GM19099 (cell line): ENCODE measurements around the gene MANBA.

Experiments
- POLR2A ChIP-seq: IDR thresholded peaks from 3 replicates; pipeline ENCODE4 v1.6.1; 2011; ENCODE audit warnings: low read depth; ENCODE audit not compliant: insufficient read length; ENCODE audit errors: extremely low read depth

The MANBA gene

DNA sequence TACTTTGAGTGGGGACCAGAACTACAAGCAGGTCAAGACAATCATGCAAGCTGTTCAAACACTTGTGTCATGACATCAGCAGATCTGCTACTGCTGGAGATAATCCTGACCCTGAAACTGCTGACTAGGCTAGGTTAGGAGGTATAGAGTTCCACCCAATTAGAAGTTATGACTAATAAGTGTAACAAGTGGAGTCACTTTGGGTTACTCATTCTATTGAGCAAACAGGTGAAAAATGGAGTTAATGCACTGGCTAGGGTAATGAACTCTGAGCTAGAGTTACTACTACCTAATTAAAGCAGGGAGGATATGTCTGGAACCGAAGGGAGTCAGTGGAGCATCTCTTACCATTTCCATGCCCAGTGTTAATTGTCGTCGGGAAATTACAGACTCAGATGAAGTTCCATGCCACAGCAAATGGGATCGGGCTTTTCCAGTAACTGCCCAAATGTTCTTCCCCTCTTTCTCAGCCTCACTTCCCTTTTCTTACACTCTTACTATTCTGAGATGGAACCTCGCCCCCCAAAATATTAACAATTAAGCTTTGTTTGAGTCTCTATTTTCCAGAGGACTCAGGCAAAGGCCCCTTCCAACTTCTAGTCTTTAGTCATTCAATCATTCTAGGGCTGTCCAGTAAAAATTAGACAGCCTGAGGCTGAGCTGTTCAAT lies 19.8 kb upstream of the MANBA start:
- TF ChIP-seq POLR2A = no peak

DNA sequence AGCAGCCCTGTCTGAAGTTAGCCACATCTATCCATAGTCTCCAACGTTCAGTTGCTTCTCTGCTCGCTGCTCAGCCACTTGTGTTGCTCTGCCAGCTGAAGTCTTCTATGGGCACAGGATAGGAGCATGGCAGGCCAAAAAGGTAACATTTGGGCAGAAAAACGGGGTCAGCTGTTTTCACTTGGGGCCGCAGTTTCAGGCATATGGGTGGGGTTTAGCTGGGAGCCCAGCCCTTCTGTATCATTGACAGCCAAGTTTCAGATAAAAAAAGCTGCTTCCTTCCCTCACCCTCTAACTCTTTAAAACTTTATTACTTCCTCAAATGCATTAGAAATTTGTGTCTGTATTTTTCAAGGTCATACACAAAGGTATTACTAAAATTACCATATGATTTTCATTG lies 18.4 kb upstream of the MANBA start:
- TF ChIP-seq POLR2A = no peak

DNA sequence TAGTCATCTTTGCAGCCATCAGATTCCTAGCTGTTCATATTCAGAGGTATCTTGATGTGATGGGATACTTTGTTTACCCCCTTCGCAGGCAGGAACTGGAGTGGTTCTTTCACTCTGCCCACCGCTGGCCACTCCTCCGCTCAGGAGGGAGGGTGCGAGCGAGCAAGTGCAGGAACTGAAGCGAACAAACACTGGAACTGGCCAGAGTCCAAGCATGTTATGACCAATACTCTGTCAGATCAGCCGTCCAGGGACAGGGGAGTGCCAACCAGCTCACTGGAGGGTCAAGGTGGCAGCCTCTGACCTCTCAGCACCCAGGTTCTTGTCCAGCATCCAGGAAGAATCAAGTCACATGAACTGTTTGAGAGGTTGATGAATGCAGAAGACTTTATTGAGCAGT lies 18.0 kb upstream of the MANBA start:
- TF ChIP-seq POLR2A = no peak

GRCh38 chr4:102775805-102776204 lies 15.0 kb upstream of the MANBA start:
- TF ChIP-seq POLR2A = no peak

DNA sequence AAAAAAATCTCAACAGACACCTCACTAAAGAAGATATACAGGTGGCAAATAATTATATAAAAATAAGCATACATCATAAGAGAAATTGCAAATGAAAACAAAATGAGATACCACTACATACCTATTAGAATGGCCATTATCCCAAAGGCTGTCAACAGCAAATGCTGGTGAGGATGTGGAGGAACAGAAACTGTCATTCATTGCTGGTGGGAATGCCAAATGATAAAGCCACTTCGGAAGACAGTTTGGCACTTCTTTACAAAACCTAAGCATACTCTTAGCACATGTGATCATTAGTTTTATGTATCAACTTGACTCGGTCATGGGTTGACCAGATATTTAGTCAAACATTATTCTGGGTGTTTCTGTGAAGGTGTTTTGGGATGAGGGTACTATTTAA lies 13.5 kb upstream of the MANBA start:
- TF ChIP-seq POLR2A = no peak

- TF ChIP-seq POLR2A = no peak
Measured at GRCh38 chr4:102772738-102773340, 12.1 kb upstream of the MANBA start.

GRCh38 chr4:102764901-102765300 lies 4.1 kb upstream of the MANBA start:
- no peak for TF ChIP-seq POLR2A

- no peak for TF ChIP-seq POLR2A
Measured at GRCh38 chr4:102761906-102762305, 1.1 kb upstream of the MANBA start.

DNA sequence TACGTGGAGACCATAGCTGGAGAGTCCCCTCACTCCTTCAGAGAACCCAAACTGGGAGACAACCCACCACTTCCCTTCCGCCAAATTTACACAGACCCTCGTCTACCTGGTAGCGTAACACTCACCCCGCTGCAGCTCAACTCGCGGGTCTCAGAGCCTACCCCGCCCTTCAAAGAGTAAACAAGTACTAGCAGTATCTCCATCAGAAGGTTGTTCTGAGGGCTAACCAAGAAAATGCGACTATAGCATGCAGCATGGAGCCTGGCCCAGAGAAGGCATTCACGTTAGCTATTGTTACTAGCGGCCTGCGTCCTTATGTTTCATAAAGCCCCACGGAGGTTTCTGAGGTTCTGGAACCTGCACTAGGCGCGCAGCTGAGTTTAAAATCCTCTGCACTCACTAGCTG lies 531 bp upstream of the MANBA start:
- no peak for TF ChIP-seq POLR2A

- TF ChIP-seq POLR2A = no peak
Measured at GRCh38 chr4:102759831-102760644, 730 bp downstream of the MANBA start.

- no peak for TF ChIP-seq POLR2A
Measured at GRCh38 chr4:102758241-102759160, 2.3 kb downstream of the MANBA start.

- no peak for TF ChIP-seq POLR2A
Measured at GRCh38 chr4:102757681-102758080, 3.1 kb downstream of the MANBA start.

DNA sequence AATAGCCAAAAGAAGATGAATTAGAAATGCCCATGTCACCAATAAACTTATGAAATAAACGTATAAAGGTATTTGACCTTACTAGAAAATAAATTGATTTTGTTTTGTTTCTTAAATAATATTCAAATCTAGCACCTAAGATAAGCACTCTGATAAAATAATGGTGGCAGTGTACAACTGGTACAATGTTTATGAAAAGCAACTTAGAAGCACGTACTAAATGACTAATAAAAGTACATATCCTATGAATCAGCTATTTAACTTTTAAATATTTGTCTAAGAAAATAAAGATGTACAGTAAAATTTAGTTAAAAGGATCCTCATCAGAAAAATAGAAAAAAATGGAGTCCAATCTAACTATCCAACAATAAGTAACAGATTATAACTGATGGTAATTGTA lies 6.7 kb downstream of the MANBA start:
- TF ChIP-seq POLR2A = no peak

DNA sequence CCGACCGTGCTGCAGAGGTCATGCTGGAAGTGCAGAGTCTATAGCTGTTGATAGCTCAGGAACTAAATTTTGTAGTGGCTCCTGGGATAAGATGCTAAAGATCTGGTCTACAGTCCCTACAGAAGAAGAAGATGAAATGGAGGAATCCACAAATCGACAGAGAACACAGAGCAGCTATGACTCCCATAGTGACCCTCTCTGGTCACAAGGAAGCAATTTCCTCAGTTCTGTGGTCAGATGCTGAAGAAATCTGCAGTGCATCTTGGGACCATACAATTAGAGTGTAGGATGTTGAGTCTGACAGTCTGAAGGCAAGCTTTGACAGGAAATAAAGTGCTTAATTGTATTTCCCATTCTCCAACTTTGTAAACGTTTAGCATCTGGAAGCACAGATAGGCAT lies 8.8 kb downstream of the MANBA start:
- TF ChIP-seq POLR2A = no peak
